ENCODE measurements around the gene MLST8. TPM values are rescaled to one million over a fixed set of nuclear protein-coding genes. Genes with fewer than 3 reads are reported as not detected.

MLST8 gene
- 10 to 100 TPM; 31.2 to 68.9 TPM for total RNA-seq

GRCh38 chr16:2205104-2205966, at the start of gene MLST8:
MLST8 (plus strand) TSS chr16:2205454; CDS start chr16:2206086, 632 bp downstream.
- peak; percentile 93 to 94 for ATAC-seq
- peak; percentile 92 for DNase-seq (ENCODE audit: low spot score)
- H3K27me3 Mint-ChIP-seq, result no peaks in the 10 kb centered on the region
- peak within 1 kb of the TSS; percentile 59 to 71 for H3K27ac Mint-ChIP-seq
- peak within 1 kb of the TSS; percentile 86 for H3K4me3 Mint-ChIP-seq
- H3K4me1 Mint-ChIP-seq (ENCODE audit: low read depth in 2 of 2), result peaks cover 21% of the 10 kb centered on the region in 2 donors
- H3K36me3 Mint-ChIP-seq, result peaks cover 6% of the 10 kb centered on the region
- H3K9me3 Mint-ChIP-seq, result no peaks in the 10 kb centered on the region

GRCh38 chr16:2155977-2156848, 49.0 kb upstream of the MLST8 start:
- peaks cover 32 to 38% of the 10 kb centered on the region in 2 donors for H3K4me1 Mint-ChIP-seq (ENCODE audit: low read depth in 2 of 2)
- H3K27ac Mint-ChIP-seq, result peak overlapping the region; percentile 70 to 83
- H3K9me3 Mint-ChIP-seq, result no peaks in the 10 kb centered on the region
- DNase-seq (ENCODE audit: low spot score) (no peak), ATAC-seq (no peak)
- H3K27me3 Mint-ChIP-seq, result no peaks in the 10 kb centered on the region
- H3K4me3 Mint-ChIP-seq, result peak overlapping the region; percentile 95
- H3K36me3 Mint-ChIP-seq, result peaks cover 2% of the 10 kb centered on the region

- H3K4me3 Mint-ChIP-seq, result peak overlapping the region; percentile 95
- no peaks in the 10 kb centered on the region for H3K9me3 Mint-ChIP-seq
- H3K27me3 Mint-ChIP-seq, result no peaks in the 10 kb centered on the region
- H3K4me1 Mint-ChIP-seq (ENCODE audit: low read depth in 2 of 2), result peaks cover 32 to 36% of the 10 kb centered on the region in 2 donors
- H3K27ac Mint-ChIP-seq, result peak overlapping the region; percentile 70 to 83
- ATAC-seq, result no peak
- no peak for DNase-seq (ENCODE audit: low spot score)
- H3K36me3 Mint-ChIP-seq, result no peaks in the 10 kb centered on the region
Observed at GRCh38 chr16:2156849-2157224, 48.4 kb upstream of the MLST8 start.

GRCh38 chr16:2157480-2158261, 47.6 kb upstream of the MLST8 start:
- DNase-seq (ENCODE audit: low spot score), result no peak
- Mint-ChIP-seq H3K36me3 (no peaks in the 10 kb centered on the region), H3K4me3 (peak overlapping the region; percentile 95), H3K27ac (peak overlapping the region; percentile 70 to 83), H3K4me1 (ENCODE audit: low read depth in 2 of 2) (peaks cover 32 to 38% of the 10 kb centered on the region in 2 donors), H3K27me3 (no peaks in the 10 kb centered on the region), H3K9me3 (no peaks in the 10 kb centered on the region)
- ATAC-seq, result no peak

GRCh38 chr16:2158262-2158638, 47.0 kb upstream of the MLST8 start:
- no peaks in the 10 kb centered on the region for H3K36me3 Mint-ChIP-seq
- H3K27me3 Mint-ChIP-seq, result no peaks in the 10 kb centered on the region
- ATAC-seq (no peak), DNase-seq (ENCODE audit: low spot score) (no peak)
- peak overlapping the region in 1 of 2 donors; percentile 51 for H3K27ac Mint-ChIP-seq
- H3K4me3 Mint-ChIP-seq, result no peak overlapping the region
- no peaks in the 10 kb centered on the region for H3K9me3 Mint-ChIP-seq
- peaks cover 32 to 38% of the 10 kb centered on the region in 2 donors for H3K4me1 Mint-ChIP-seq (ENCODE audit: low read depth in 2 of 2)

- no peaks in the 10 kb centered on the region for H3K9me3 Mint-ChIP-seq
- H3K27ac Mint-ChIP-seq, result no peak overlapping the region
- H3K36me3 Mint-ChIP-seq, result no peaks in the 10 kb centered on the region
- no peak for ATAC-seq
- H3K4me1 Mint-ChIP-seq (ENCODE audit: low read depth in 2 of 2), result peaks cover 26 to 30% of the 10 kb centered on the region in 2 donors
- H3K4me3 Mint-ChIP-seq, result no peak overlapping the region
- H3K27me3 Mint-ChIP-seq, result no peaks in the 10 kb centered on the region
- no peak for DNase-seq (ENCODE audit: low spot score)
Observed at GRCh38 chr16:2159175-2159838, 45.9 kb upstream of the MLST8 start.

GRCh38 chr16:2160915-2161551, 44.2 kb upstream of the MLST8 start:
- H3K36me3 Mint-ChIP-seq, result no peaks in the 10 kb centered on the region
- H3K27me3 Mint-ChIP-seq, result no peaks in the 10 kb centered on the region
- no peak overlapping the region for H3K4me3 Mint-ChIP-seq
- DNase-seq (ENCODE audit: low spot score) (no peak), ATAC-seq (no peak)
- no peak overlapping the region for H3K27ac Mint-ChIP-seq
- H3K4me1 Mint-ChIP-seq (ENCODE audit: low read depth in 2 of 2), result peaks cover 21 to 22% of the 10 kb centered on the region in 2 donors
- no peaks in the 10 kb centered on the region for H3K9me3 Mint-ChIP-seq

- Mint-ChIP-seq H3K4me1 (ENCODE audit: low read depth in 2 of 2) (peaks cover 12 to 15% of the 10 kb centered on the region in 2 donors), H3K27me3 (no peaks in the 10 kb centered on the region), H3K27ac (no peak overlapping the region), H3K36me3 (no peaks in the 10 kb centered on the region), H3K9me3 (no peaks in the 10 kb centered on the region), H3K4me3 (no peak overlapping the region)
- peak in 1 of 2 donors; percentile 3 for ATAC-seq
- DNase-seq (ENCODE audit: low spot score), result no peak
Observed at GRCh38 chr16:2161911-2162310, 43.3 kb upstream of the MLST8 start.

- H3K4me1 Mint-ChIP-seq (ENCODE audit: low read depth in 2 of 2), result peaks cover 4 to 10% of the 10 kb centered on the region in 2 donors
- no peak overlapping the region for H3K4me3 Mint-ChIP-seq
- H3K36me3 Mint-ChIP-seq, result no peaks in the 10 kb centered on the region
- H3K9me3 Mint-ChIP-seq, result no peaks in the 10 kb centered on the region
- H3K27me3 Mint-ChIP-seq, result no peaks in the 10 kb centered on the region
- no peak overlapping the region for H3K27ac Mint-ChIP-seq
- ATAC-seq, result no peak
- no peak for DNase-seq (ENCODE audit: low spot score)
Observed at GRCh38 chr16:2162676-2163118, 42.6 kb upstream of the MLST8 start.

- no peak for DNase-seq (ENCODE audit: low spot score)
- Mint-ChIP-seq H3K27ac (no peak overlapping the region), H3K9me3 (no peaks in the 10 kb centered on the region), H3K36me3 (no peaks in the 10 kb centered on the region), H3K4me1 (ENCODE audit: low read depth in 2 of 2) (peaks cover 0 to 6% of the 10 kb centered on the region in 2 donors), H3K4me3 (no peak overlapping the region), H3K27me3 (no peaks in the 10 kb centered on the region)
- ATAC-seq, result no peak
Observed at GRCh38 chr16:2163211-2163881, 41.9 kb upstream of the MLST8 start.

GRCh38 chr16:2165861-2166260, 39.4 kb upstream of the MLST8 start:
- no peaks in the 10 kb centered on the region for H3K36me3 Mint-ChIP-seq
- DNase-seq (ENCODE audit: low spot score) (no peak), ATAC-seq (no peak)
- H3K27ac Mint-ChIP-seq, result no peak overlapping the region
- H3K4me1 Mint-ChIP-seq (ENCODE audit: low read depth in 2 of 2), result peaks cover 0 to 6% of the 10 kb centered on the region in 2 donors
- H3K9me3 Mint-ChIP-seq, result no peaks in the 10 kb centered on the region
- no peak overlapping the region for H3K4me3 Mint-ChIP-seq
- no peaks in the 10 kb centered on the region for H3K27me3 Mint-ChIP-seq

All from natural killer cell treated with Interleukin-12 subunit alpha and Interleukin-12 subunit beta and Interleukin-15 and Interleukin-18, amount 100 ng/mL, for 72 hours (primary cell).